ENCODE measurements around the gene SFRP5. TPM values are rescaled to one million over a fixed set of nuclear protein-coding genes. Genes with fewer than 3 reads are reported as not detected.

Gene SFRP5
- total and polyA plus RNA-seq, 2 of the 4 experiments (the other 2 are of a cell fraction) = not detected

GRCh38 chr10:97734021-97734420 is 37.8 kb downstream of the SFRP5 start:
- H3K9me1 ChIP-seq (ENCODE audit: insufficient read depth, low read length) = peaks cover 14% of the 10 kb centered on the region
- in situ Hi-C loops (cut with MboI; ENCODE audit: low sequenced_read_pairs) = loop anchor here (5.0 to 10.0 kb wide), 2 partner anchors 57 to 159 kb away; partner anchors contain the start of gene ANKRD2
- BruUV-seq (replicated peaks) = no TSS peak
- DNase-seq (no peak), ATAC-seq (ENCODE audit: low read depth) (no peak)
- no peaks in the 10 kb centered on the region for H3K27me3 ChIP-seq (ENCODE audit: control insufficient read depth, insufficient read depth, low read length)
- ChIA-PET POLR2A (ENCODE audit: unreplicated experiment) (interaction anchor here (0.5 kb wide), 1 partner anchor 473 kb away, joined by 3 read pairs; no protein-coding TSS in a partner anchor), CTCF (interaction anchor here (0.6 to 3.6 kb wide), 5 partner anchors 16 to 47 kb away, joined by 3 to 17 read pairs (median 4); partner anchors contain the start of gene AVPI1)
- no peak overlapping the region for H2BK120ac ChIP-seq (ENCODE audit: low read depth, low read length)
- H4K91ac ChIP-seq (ENCODE audit: insufficient read depth, low read depth, low read length) = no peak overlapping the region
- no peak overlapping the region for H2BK15ac ChIP-seq (ENCODE audit: low read depth, low read length)
- TF ChIP-seq RFX5 (IDR thresholded peaks at IDR 0.05; ENCODE audit: low read depth, low read length) = no peak
- TF ChIP-seq CTCF (conservative IDR thresholded peaks at IDR 0.05; ENCODE audit: low read depth, low read length) = no peak
- no peak for TF ChIP-seq MAZ (IDR thresholded peaks at IDR 0.05; ENCODE audit: borderline replicate concordance, low read depth, low read length)
- TF ChIP-seq MXI1 (IDR thresholded peaks at IDR 0.05; ENCODE audit: borderline replicate concordance, low read depth, low read length) = no peak
- no peak for TF ChIP-seq USF2 (IDR thresholded peaks at IDR 0.05; ENCODE audit: low read depth, low read length)
- TF ChIP-seq NFE2L2 (IDR thresholded peaks at IDR 0.05; ENCODE audit: low read depth, low read length) = no peak
- no peak for TF ChIP-seq RCOR1 (IDR thresholded peaks at IDR 0.05; ENCODE audit: insufficient replicate concordance, low read length)
- TF ChIP-seq CHD1 (IDR thresholded peaks at IDR 0.05; ENCODE audit: low read depth, low read length) = no peak
- no peak for TF ChIP-seq SMC3 (IDR thresholded peaks at IDR 0.05; ENCODE audit: low read depth, low read length)
- TF ChIP-seq RAD21 (IDR thresholded peaks at IDR 0.05; ENCODE audit: low read length) = no peak
- no peak overlapping the region for H3K4me3 ChIP-seq (ENCODE audit: insufficient read depth, low read depth, low read length)
- H3K18ac ChIP-seq (ENCODE audit: low read depth, low read length) = no peak overlapping the region
- intact Hi-C loops (cut with micrococcal nuclease) = loop anchor here (5.0 kb wide), 1 partner anchor 162 kb away; the partner anchor contains the start of gene ANKRD2
- H3K4ac ChIP-seq (ENCODE audit: low read depth, low read length) = no peak overlapping the region
- H3K23ac ChIP-seq (ENCODE audit: low read depth, low read length) = no peak overlapping the region
- H4K5ac ChIP-seq (ENCODE audit: low read depth, low read length) = no peak overlapping the region
- no peak overlapping the region for H3K14ac ChIP-seq (replicated peaks; ENCODE audit: low read depth, low read length)
- H2AK5ac ChIP-seq (ENCODE audit: low read depth, low read length) = no peak overlapping the region
- 76% methylated on average over 3 of the region's 6 CpGs; no CpG with 5 or more reads in 1 of the 2 experiments for whole genome bisulfite sequencing, 2 experiments (ENCODE audit: extremely low coverage in 2 of 2, insufficient read length in 1 of 2)
- H3K4me2 ChIP-seq (ENCODE audit: low read depth, low read length) = no peak overlapping the region
- H3K9ac ChIP-seq (ENCODE audit: low read depth, low read length) = no peak overlapping the region
- no peak overlapping the region for H2BK20ac ChIP-seq (ENCODE audit: low read depth, low read length)
- no peak overlapping the region for H3K56ac ChIP-seq (ENCODE audit: extremely low read depth, insufficient read depth, low read length)
- H3K9me3 ChIP-seq (ENCODE audit: control insufficient read depth, insufficient read depth, low read length) = no peaks in the 10 kb centered on the region
- H2BK5ac ChIP-seq (ENCODE audit: low read depth, low read length, poor library complexity, severe bottlenecking) = no peak overlapping the region
- H4K8ac ChIP-seq (ENCODE audit: low read depth in 2 of 2, low read length in 2 of 2) = no peak overlapping the region
- peak overlapping the region; percentile 42 for H2AK9ac ChIP-seq (replicated peaks; ENCODE audit: low read depth, low read length, poor library complexity)
- H2AFZ ChIP-seq (replicated peaks; ENCODE audit: low read length, poor library complexity) = no peak overlapping the region
- peaks cover 7 to 22% of the 10 kb centered on the region in 2 experiments for H3K79me1 ChIP-seq (ENCODE audit: low read depth in 1 of 2, low read length in 2 of 2)
- dilution Hi-C loops (cut with HindIII; ENCODE audit: low sequenced_read_pairs, unreplicated experiment) = no loop called here
- H3K4me1 ChIP-seq (ENCODE audit: control insufficient read depth, insufficient read depth, low read length) = peaks cover 9% of the 10 kb centered on the region
- H4K20me1 ChIP-seq (ENCODE audit: insufficient read depth, low read length) = peaks cover 13% of the 10 kb centered on the region; the same call in 1 of the 2 replicates
- no peak overlapping the region for H3K27ac ChIP-seq (ENCODE audit: insufficient read depth, low read length)
- peaks cover 4% of the 10 kb centered on the region; the same call in 1 of the 2 replicates for H3K36me3 ChIP-seq (ENCODE audit: control insufficient read depth, insufficient read depth, low read length)

Data from IMR-90 (cell line).